ENCODE data around the gene CNTNAP4. TPM values are rescaled to one million over a fixed set of nuclear protein-coding genes. Genes with fewer than 3 reads are reported as not detected.

CNTNAP4 gene
- total and polyA plus RNA-seq, 5 experiments from 2014 or later = not detected

DNA sequence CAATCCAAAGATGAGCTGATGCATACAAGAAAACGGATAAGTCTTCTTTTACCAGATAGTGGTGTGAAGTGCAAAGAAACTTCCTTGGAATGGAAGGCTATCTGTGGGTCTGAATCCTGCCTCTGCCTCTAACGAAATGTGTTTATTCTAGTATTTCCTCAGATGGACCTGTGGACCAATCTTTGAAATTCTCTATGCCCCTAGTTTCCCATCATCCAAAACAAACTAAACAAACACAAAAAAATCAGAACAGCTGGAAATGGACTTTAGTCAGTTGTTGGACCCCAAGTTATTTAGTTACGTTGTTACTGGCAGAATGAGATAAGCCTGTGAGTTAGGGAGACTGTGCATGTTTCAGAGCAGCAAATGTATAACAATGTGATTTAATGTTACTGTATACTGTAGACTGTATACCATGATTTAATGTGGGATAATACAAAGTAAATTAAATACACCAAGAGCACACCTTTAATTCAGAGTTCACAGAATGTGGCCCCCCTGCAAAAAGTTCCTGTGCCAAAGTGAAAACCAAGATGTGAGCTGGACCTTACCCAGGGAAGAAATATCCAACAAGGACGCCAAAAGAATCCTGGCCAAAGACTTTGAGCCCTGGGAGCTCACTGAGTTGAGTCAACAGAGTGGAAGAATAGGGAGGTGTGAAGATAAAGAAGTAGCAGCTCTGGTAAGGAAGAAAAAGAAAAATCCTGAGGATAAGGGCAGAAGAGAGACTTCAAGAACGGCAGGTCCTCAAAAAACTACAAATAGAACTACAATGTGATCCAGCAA lies 255.2 kb downstream of the CNTNAP4 start:
- Mint-ChIP-seq H3K4me3 (no peak overlapping the region), H3K9me3 (peaks cover 0 to 14% (median 0%) of the 10 kb centered on the region in 9 donors), H3K27ac (no peak overlapping the region), H3K27me3 (no peaks in the 10 kb centered on the region), H3K4me1 (no peaks in the 10 kb centered on the region), H3K36me3 (no peaks in the 10 kb centered on the region)
- POLR2A ChIA-PET = no interaction called here
- ATAC-seq (no peak), DNase-seq (no peak)

DNA sequence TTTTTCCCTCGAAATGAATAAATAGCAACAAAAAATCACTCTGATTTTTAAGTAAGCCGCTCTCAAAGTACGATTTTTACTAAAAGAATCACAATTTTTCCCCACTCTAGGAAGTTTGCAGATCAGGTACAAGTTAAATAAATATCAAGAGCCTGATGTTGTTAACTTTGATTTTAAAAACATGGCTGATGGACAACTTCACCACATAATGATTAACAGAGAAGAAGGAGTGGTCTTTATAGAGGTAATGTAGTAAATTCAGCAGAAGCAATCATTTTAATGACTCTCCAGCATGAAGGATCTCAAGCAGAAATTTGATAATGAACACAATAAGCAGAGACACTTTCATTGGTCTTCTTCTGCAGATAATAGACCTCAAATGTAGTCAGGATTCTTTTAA lies 262.4 kb downstream of the CNTNAP4 start:
- Mint-ChIP-seq H3K4me1 (no peaks in the 10 kb centered on the region), H3K36me3 (no peaks in the 10 kb centered on the region), H3K9me3 (peaks cover 0 to 11% (median 0%) of the 10 kb centered on the region in 9 donors), H3K27ac (no peak overlapping the region), H3K27me3 (no peaks in the 10 kb centered on the region), H3K4me3 (no peak overlapping the region)
- ATAC-seq (no peak), DNase-seq (no peak)
- POLR2A ChIA-PET = no interaction called here

DNA sequence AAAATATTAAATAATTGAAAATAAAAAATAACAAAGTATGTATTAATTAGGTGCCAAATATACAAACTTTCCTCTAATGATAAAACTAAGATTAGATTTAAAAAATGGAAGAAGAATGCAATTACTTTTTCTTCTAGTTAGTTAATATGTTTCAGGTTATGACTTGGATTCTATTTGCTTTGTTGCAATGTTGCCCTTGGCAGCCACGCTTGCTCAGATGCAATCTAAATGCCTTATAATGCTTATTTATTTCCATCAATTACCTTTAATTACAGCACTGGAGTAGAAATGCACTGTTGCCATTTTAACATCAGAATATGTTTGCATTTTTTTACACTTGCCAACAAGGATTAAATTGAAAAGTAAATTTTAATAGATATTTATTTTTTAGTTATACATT lies 263.9 kb downstream of the CNTNAP4 start:
- no peaks in the 10 kb centered on the region for H3K4me1 Mint-ChIP-seq
- no peak overlapping the region for H3K4me3 Mint-ChIP-seq
- no peak overlapping the region for H3K27ac Mint-ChIP-seq
- H3K9me3 Mint-ChIP-seq = peaks cover 0 to 9% (median 0%) of the 10 kb centered on the region in 9 donors
- H3K27me3 Mint-ChIP-seq = no peaks in the 10 kb centered on the region
- no peaks in the 10 kb centered on the region for H3K36me3 Mint-ChIP-seq
- POLR2A ChIA-PET = no interaction called here
- DNase-seq (no peak), ATAC-seq (no peak)

GRCh38 chr16:76565542-76565941 lies 288.3 kb downstream of the CNTNAP4 start:
- no peaks in the 10 kb centered on the region for H3K36me3 Mint-ChIP-seq
- H3K9me3 Mint-ChIP-seq = peaks cover 0 to 16% (median 0%) of the 10 kb centered on the region in 9 donors
- ATAC-seq (no peak), DNase-seq (no peak)
- no peak overlapping the region for H3K4me3 Mint-ChIP-seq
- no peaks in the 10 kb centered on the region for H3K27me3 Mint-ChIP-seq
- no peaks in the 10 kb centered on the region for H3K4me1 Mint-ChIP-seq
- POLR2A ChIA-PET = no interaction called here
- H3K27ac Mint-ChIP-seq = no peak overlapping the region

DNA sequence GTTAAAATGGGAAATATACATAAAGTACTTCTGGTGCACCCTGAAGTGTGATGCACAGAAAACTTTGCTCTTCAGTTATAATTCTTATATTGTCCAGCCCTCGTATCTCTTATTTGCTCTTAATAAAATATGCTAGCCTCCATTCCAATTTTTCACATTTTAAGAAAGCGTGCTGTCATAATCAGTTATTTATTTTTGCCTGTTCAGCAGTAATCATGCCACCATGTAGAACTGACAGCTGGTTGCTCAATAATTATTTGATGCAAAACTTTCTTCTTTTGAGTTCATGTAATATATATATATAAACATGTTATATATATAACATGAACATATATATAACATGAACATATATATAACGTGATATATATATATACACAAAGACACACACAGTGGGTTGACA lies 294.6 kb downstream of the CNTNAP4 start:
- no peak overlapping the region for H3K27ac Mint-ChIP-seq
- POLR2A ChIA-PET = no interaction called here
- ATAC-seq (no peak), DNase-seq (no peak)
- peaks cover 0 to 30% (median 4%) of the 10 kb centered on the region in 9 donors for H3K9me3 Mint-ChIP-seq
- no peaks in the 10 kb centered on the region for H3K36me3 Mint-ChIP-seq
- H3K4me1 Mint-ChIP-seq = no peaks in the 10 kb centered on the region
- no peaks in the 10 kb centered on the region for H3K27me3 Mint-ChIP-seq
- H3K4me3 Mint-ChIP-seq = no peak overlapping the region

DNA sequence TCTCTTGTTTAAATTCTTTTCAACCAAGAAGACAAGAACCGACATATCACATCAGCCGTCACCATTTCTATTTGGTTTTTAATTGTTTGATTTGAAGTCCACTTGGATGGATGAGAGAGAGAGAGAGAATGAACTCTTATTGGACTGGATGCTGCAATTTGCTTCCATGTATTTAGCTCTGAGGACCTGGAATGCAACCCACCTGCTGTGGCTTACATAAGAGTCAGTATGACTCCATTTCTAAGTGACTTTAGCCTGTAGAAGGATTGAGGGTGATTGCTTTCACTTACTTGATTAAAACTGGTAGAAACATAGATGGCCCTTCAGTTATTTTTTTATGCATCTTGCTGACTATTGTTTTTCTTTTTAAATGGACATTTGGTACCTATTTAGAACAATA lies 296.1 kb downstream of the CNTNAP4 start:
- Mint-ChIP-seq H3K4me3 (no peak overlapping the region), H3K9me3 (peaks cover 0 to 21% (median 4%) of the 10 kb centered on the region in 9 donors), H3K4me1 (no peaks in the 10 kb centered on the region), H3K27me3 (no peaks in the 10 kb centered on the region), H3K36me3 (no peaks in the 10 kb centered on the region), H3K27ac (no peak overlapping the region)
- no peak for DNase-seq
- ATAC-seq = no peak
- POLR2A ChIA-PET = no interaction called here

DNA sequence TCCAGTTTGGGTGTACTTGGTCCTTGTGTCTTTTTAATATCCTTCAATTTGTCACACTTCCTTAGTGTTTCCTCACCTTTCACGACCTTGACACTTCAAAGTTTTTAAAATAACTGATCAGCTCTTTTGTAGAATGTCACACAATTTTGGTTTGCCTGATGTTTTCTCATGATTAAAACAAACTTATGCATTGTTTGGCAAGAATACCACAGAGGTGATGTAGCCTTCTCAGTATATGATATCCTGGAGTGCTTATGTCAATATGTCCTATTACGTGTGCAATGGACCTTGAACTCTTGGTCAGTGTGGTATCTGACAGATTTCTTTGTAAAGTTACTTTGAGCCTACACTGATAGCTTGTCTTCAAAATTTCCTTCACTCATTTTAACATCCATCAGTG lies 297.4 kb downstream of the CNTNAP4 start:
- Mint-ChIP-seq H3K9me3 (peaks cover 0 to 21% (median 4%) of the 10 kb centered on the region in 9 donors), H3K27ac (no peak overlapping the region), H3K27me3 (no peaks in the 10 kb centered on the region), H3K4me3 (no peak overlapping the region), H3K4me1 (no peaks in the 10 kb centered on the region), H3K36me3 (no peaks in the 10 kb centered on the region)
- POLR2A ChIA-PET = no interaction called here
- DNase-seq (no peak), ATAC-seq (no peak)

GRCh38 chr16:76576526-76576925 lies 299.3 kb downstream of the CNTNAP4 start:
- peaks cover 0 to 14% (median 4%) of the 10 kb centered on the region in 9 donors for H3K9me3 Mint-ChIP-seq
- H3K36me3 Mint-ChIP-seq = no peaks in the 10 kb centered on the region
- H3K4me3 Mint-ChIP-seq = no peak overlapping the region
- H3K4me1 Mint-ChIP-seq = no peaks in the 10 kb centered on the region
- no peak for ATAC-seq
- no peak for DNase-seq
- H3K27me3 Mint-ChIP-seq = no peaks in the 10 kb centered on the region
- POLR2A ChIA-PET = no interaction called here
- H3K27ac Mint-ChIP-seq = no peak overlapping the region

DNA sequence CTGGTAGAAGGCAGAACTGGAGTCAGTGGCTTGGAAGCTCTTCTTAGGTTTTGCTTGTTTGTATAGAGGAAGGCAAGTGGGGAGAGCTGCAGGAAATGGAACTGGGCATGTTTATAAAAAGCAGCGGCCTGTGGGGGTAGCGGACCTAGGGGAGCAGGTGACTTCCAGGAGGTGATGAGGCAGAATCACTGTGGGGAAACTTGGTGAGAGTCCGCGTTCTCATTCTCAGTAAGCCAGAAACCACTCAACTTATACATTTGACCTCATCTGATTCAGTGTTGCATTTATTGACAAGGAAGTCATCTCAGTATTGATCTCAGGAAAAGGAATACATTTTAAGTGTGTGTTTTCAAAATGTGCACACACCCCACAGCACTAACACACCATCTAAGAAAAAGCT lies 299.8 kb downstream of the CNTNAP4 start:
- Mint-ChIP-seq H3K4me3 (no peak overlapping the region), H3K36me3 (no peaks in the 10 kb centered on the region), H3K27me3 (no peaks in the 10 kb centered on the region), H3K9me3 (peaks cover 0 to 13% (median 6%) of the 10 kb centered on the region in 9 donors), H3K27ac (no peak overlapping the region), H3K4me1 (no peaks in the 10 kb centered on the region)
- DNase-seq (no peak), ATAC-seq (no peak)
- POLR2A ChIA-PET = no interaction called here

- no peaks in the 10 kb centered on the region for H3K4me1 Mint-ChIP-seq
- no peak for ATAC-seq
- POLR2A ChIA-PET = no interaction called here
- H3K27me3 Mint-ChIP-seq = no peaks in the 10 kb centered on the region
- H3K27ac Mint-ChIP-seq = no peak overlapping the region
- peaks cover 0 to 11% (median 5%) of the 10 kb centered on the region in 9 donors for H3K9me3 Mint-ChIP-seq
- no peak overlapping the region for H3K4me3 Mint-ChIP-seq
- no peak for DNase-seq
- no peaks in the 10 kb centered on the region for H3K36me3 Mint-ChIP-seq
These were observed 302.2 kb downstream of the CNTNAP4 start for GRCh38 chr16:76579277-76579922.

GRCh38 chr16:76583466-76583865 lies 306.3 kb downstream of the CNTNAP4 start:
- DNase-seq (no peak), ATAC-seq (no peak)
- POLR2A ChIA-PET = no interaction called here
- no peaks in the 10 kb centered on the region for H3K4me1 Mint-ChIP-seq
- H3K4me3 Mint-ChIP-seq = no peak overlapping the region
- H3K27me3 Mint-ChIP-seq = no peaks in the 10 kb centered on the region
- no peaks in the 10 kb centered on the region for H3K36me3 Mint-ChIP-seq
- H3K9me3 Mint-ChIP-seq = peaks cover 0 to 9% (median 5%) of the 10 kb centered on the region in 9 donors
- no peak overlapping the region for H3K27ac Mint-ChIP-seq

- DNase-seq (no peak), ATAC-seq (no peak)
- Mint-ChIP-seq H3K9me3 (peaks cover 0 to 9% (median 5%) of the 10 kb centered on the region in 9 donors), H3K27me3 (no peaks in the 10 kb centered on the region), H3K36me3 (no peaks in the 10 kb centered on the region), H3K27ac (no peak overlapping the region), H3K4me3 (no peak overlapping the region), H3K4me1 (no peaks in the 10 kb centered on the region)
- POLR2A ChIA-PET = no interaction called here
These were observed 306.7 kb downstream of the CNTNAP4 start for GRCh38 chr16:76583945-76584344.

GRCh38 chr16:76598498-76598897 lies 321.3 kb downstream of the CNTNAP4 start:
- no peak for ATAC-seq
- POLR2A ChIA-PET = no interaction called here
- no peak overlapping the region for H3K27ac Mint-ChIP-seq
- no peaks in the 10 kb centered on the region for H3K36me3 Mint-ChIP-seq
- peaks cover 0 to 10% (median 0%) of the 10 kb centered on the region in 9 donors for H3K9me3 Mint-ChIP-seq
- no peak overlapping the region for H3K4me3 Mint-ChIP-seq
- DNase-seq = no peak
- H3K27me3 Mint-ChIP-seq = no peaks in the 10 kb centered on the region
- H3K4me1 Mint-ChIP-seq = no peaks in the 10 kb centered on the region

- Mint-ChIP-seq H3K36me3 (no peaks in the 10 kb centered on the region), H3K27ac (no peak overlapping the region), H3K4me1 (no peaks in the 10 kb centered on the region), H3K27me3 (no peaks in the 10 kb centered on the region), H3K4me3 (no peak overlapping the region), H3K9me3 (peaks cover 0 to 10% (median 1%) of the 10 kb centered on the region in 9 donors)
- no peak for DNase-seq
- no peak for ATAC-seq
- POLR2A ChIA-PET = no interaction called here
These were observed 330.1 kb downstream of the CNTNAP4 start for GRCh38 chr16:76607317-76607716.

Measured in naive thymus-derived CD8-positive, alpha-beta T cell (primary cell).